Mesodermal cell (in vitro differentiated cells): ENCODE results near the gene L3MBTL1.

Experiments used
- H3K27ac ChIP-seq: 2 replicates; pipeline ENCODE4 v1.7.0; 2013; ENCODE audit warnings: mild to moderate bottlenecking, low read depth, low read length, moderate library complexity; ENCODE audit not compliant: severe bottlenecking
- H3K36me3 ChIP-seq: 2 replicates; pipeline ENCODE4 v1.7.1; 2013; ENCODE audit warnings: mild to moderate bottlenecking, low read length, moderate library complexity; ENCODE audit not compliant: control insufficient read depth, insufficient read depth
- H3K4me1 ChIP-seq: one replicate; pipeline ENCODE4 v1.7.1; 2013; ENCODE audit warnings: mild to moderate bottlenecking, low read length; ENCODE audit not compliant: insufficient read depth, control insufficient read depth, poor library complexity, severe bottlenecking
- H3K4me3 ChIP-seq: 2 replicates; pipeline ENCODE4 v1.7.0; 2013; ENCODE audit warnings: low read length, control low read depth, mild to moderate bottlenecking; ENCODE audit not compliant: insufficient read depth, poor library complexity, severe bottlenecking; ENCODE audit errors: extremely low read depth
- H3K9me3 ChIP-seq: 2 replicates; pipeline ENCODE4 v1.7.1; 2013; ENCODE audit warnings: mild to moderate bottlenecking, low read length, moderate library complexity; ENCODE audit not compliant: control insufficient read depth
- WGBS, 2 experiments: methylation state at CpG; one replicate each; pipeline ENCODE4 v1.1.5; 2013; ENCODE audit warnings: missing lambda C conversion rate in 2 of 2; ENCODE audit not compliant: insufficient coverage in 2 of 2; 5-methylcytosine and 5-hydroxymethylcytosine counted together

Gene L3MBTL1

GRCh38 chr20:43506238-43506637 lies 1.3 kb upstream of the L3MBTL1 start:
- WGBS, 2 experiments = 96 to 100% methylated on average over 1 to 7 of the region's 7 CpGs
- H3K4me1 ChIP-seq = no peaks in the 10 kb centered on the region

GRCh38 chr20:43508106-43508505 lies 609 bp downstream of the L3MBTL1 start:
- WGBS, 2 experiments = 16 to 27% methylated on average over 11 of the region's 22 CpGs
- H3K4me1 ChIP-seq = no peaks in the 10 kb centered on the region
- no peaks in the 10 kb centered on the region for H3K36me3 ChIP-seq
- H3K27ac ChIP-seq = no peak overlapping the region
- H3K4me3 ChIP-seq = peak overlapping the region; percentile 56
- H3K9me3 ChIP-seq = no peaks in the 10 kb centered on the region

More at GRCh38 chr20:43506238-43506637, 1.3 kb upstream of the L3MBTL1 start:
- H3K9me3 ChIP-seq = no peaks in the 10 kb centered on the region
- H3K36me3 ChIP-seq = no peaks in the 10 kb centered on the region
- no peak overlapping the region for H3K27ac ChIP-seq
- H3K4me3 ChIP-seq = no peak overlapping the region

- Histone ChIP-seq H3K36me3 (no peaks in the 10 kb centered on the region), H3K27ac (no peak overlapping the region), H3K4me3 (peak overlapping the region; percentile 56), H3K9me3 (no peaks in the 10 kb centered on the region), H3K4me1 (no peaks in the 10 kb centered on the region)
- WGBS, 2 experiments = 69 to 71% methylated on average over 9 to 11 of the region's 11 CpGs
Observed at GRCh38 chr20:43508604-43509040, 1.1 kb downstream of the L3MBTL1 start.

- no peak overlapping the region for H3K4me3 ChIP-seq
- H3K9me3 ChIP-seq = no peaks in the 10 kb centered on the region
- no peaks in the 10 kb centered on the region for H3K36me3 ChIP-seq
- H3K27ac ChIP-seq = no peak overlapping the region
- 77 to 81% methylated on average over 1 of the region's 1 CpG for WGBS, 2 experiments
- H3K4me1 ChIP-seq = peaks cover 2% of the 10 kb centered on the region
Observed at GRCh38 chr20:43511879-43512278, 4.4 kb downstream of the L3MBTL1 start.

- no peak overlapping the region for H3K27ac ChIP-seq
- no peaks in the 10 kb centered on the region for H3K9me3 ChIP-seq
- peaks cover 2% of the 10 kb centered on the region for H3K4me1 ChIP-seq
- peak overlapping the region; percentile 20 for H3K4me3 ChIP-seq
- peaks cover 9% of the 10 kb centered on the region for H3K36me3 ChIP-seq
- 64 to 69% methylated on average over 6 to 10 of the region's 10 CpGs for whole genome bisulfite sequencing, 2 experiments
Observed at GRCh38 chr20:43513372-43513930, 6.0 kb downstream of the L3MBTL1 start.

GRCh38 chr20:43513931-43514647 lies 6.6 kb downstream of the L3MBTL1 start:
- 32 to 54% methylated on average over 27 to 37 of the region's 39 CpGs for WGBS, 2 experiments

GRCh38 chr20:43514648-43514999 lies 7.1 kb downstream of the L3MBTL1 start:
- H3K9me3 ChIP-seq = no peaks in the 10 kb centered on the region
- H3K4me1 ChIP-seq = peaks cover 2% of the 10 kb centered on the region
- H3K4me3 ChIP-seq = peak overlapping the region; percentile 56
- WGBS, 2 experiments = 34 to 41% methylated on average over 21 to 23 of the region's 27 CpGs
- peaks cover 9% of the 10 kb centered on the region for H3K36me3 ChIP-seq
- no peak overlapping the region for H3K27ac ChIP-seq

More at GRCh38 chr20:43513931-43514647, 6.6 kb downstream of the L3MBTL1 start:
- Histone ChIP-seq H3K27ac (no peak overlapping the region), H3K36me3 (peaks cover 9% of the 10 kb centered on the region), H3K4me3 (peak overlapping the region; percentile 56), H3K9me3 (no peaks in the 10 kb centered on the region), H3K4me1 (peaks cover 2% of the 10 kb centered on the region)

GRCh38 chr20:43515628-43516027 lies 8.1 kb downstream of the L3MBTL1 start:
- Histone ChIP-seq H3K27ac (no peak overlapping the region), H3K36me3 (peaks cover 9% of the 10 kb centered on the region), H3K9me3 (no peaks in the 10 kb centered on the region), H3K4me1 (peaks cover 2% of the 10 kb centered on the region), H3K4me3 (peak overlapping the region; percentile 56)
- WGBS, 2 experiments = 83 to 94% methylated on average over 2 of the region's 2 CpGs

GRCh38 chr20:43516251-43516824 lies 8.8 kb downstream of the L3MBTL1 start:
- Histone ChIP-seq H3K36me3 (peaks cover 9% of the 10 kb centered on the region), H3K9me3 (no peaks in the 10 kb centered on the region), H3K4me3 (no peak overlapping the region), H3K4me1 (peaks cover 2% of the 10 kb centered on the region), H3K27ac (no peak overlapping the region)
- 88 to 100% methylated on average over 1 of the region's 1 CpG for WGBS, 2 experiments

GRCh38 chr20:43520074-43520630 lies 12.7 kb downstream of the L3MBTL1 start:
- peaks cover 9% of the 10 kb centered on the region for H3K36me3 ChIP-seq
- peaks cover 2% of the 10 kb centered on the region for H3K4me1 ChIP-seq
- H3K9me3 ChIP-seq = no peaks in the 10 kb centered on the region
- no CpG with 5 or more reads among the region's 1 CpG for WGBS, 2 experiments
- no peak overlapping the region for H3K27ac ChIP-seq
- H3K4me3 ChIP-seq = no peak overlapping the region
